Transverse colon (tissue), 4 donors: ENCODE results near the gene RASEF. TPM values are rescaled to one million over a fixed set of nuclear protein-coding genes. Genes with fewer than 3 reads are reported as not detected.

Source experiments
- DNase-seq: peaks from one replicate; pipeline ENCODE4 v3.0.0-alpha.2; 2019
- H3K27ac ChIP-seq, 4 donors: fragments of 200-600 bp; sonication (generic); 2 replicates each; pipeline ENCODE4 v1.5.1; 2016 to 2018; ENCODE audit warnings: inconsistent platforms in 4 of 4
- H3K27me3 ChIP-seq: fragments of 200-600 bp; sonication (generic); 2 replicates; pipeline ENCODE4 v1.5.1; 2017; ENCODE audit warnings: inconsistent platforms
- H3K36me3 ChIP-seq, 4 donors: fragments of 200-600 bp; sonication (generic); 2 replicates each; pipeline ENCODE4 v1.5.1; 2017 to 2019; ENCODE audit warnings: inconsistent platforms in 4 of 4
- H3K4me1 ChIP-seq, 4 donors: fragments of 200-600 bp; sonication (generic); 2 replicates each; pipeline ENCODE4 v1.5.1; 2017 to 2020; ENCODE audit warnings: inconsistent platforms in 4 of 4
- H3K4me3 ChIP-seq, 4 donors: fragments of 200-600 bp; sonication (generic); 1 replicate in 1 of 4; 2 replicates in 3 of 4; pipeline versions ENCODE4 v1.5.1 to v1.6.1; 2017 to 2019; ENCODE audit warnings: inconsistent platforms in 4 of 4
- H3K9me3 ChIP-seq, 2 donors: fragments of 200-600 bp; sonication (generic); 2 replicates each; pipeline ENCODE4 v1.5.1; 2017 to 2019; ENCODE audit warnings: inconsistent platforms in 2 of 2
- EP300 ChIP-seq: sonication (generic); formaldehyde crosslinking; IDR thresholded peaks from one replicate; pipeline ENCODE4 v1.6.1; 2017; ENCODE audit warnings: antibody characterized with exemption, low read depth
- POLR2A ChIP-seq: fragments of 450-650 bp; IDR thresholded peaks from one replicate; pipeline ENCODE4 v1.6.1; 2016; ENCODE audit warnings: antibody characterized with exemption, mild to moderate bottlenecking, moderate library complexity
- POLR2AphosphoS5 ChIP-seq, 3 donors: sonication (generic); formaldehyde crosslinking; IDR thresholded peaks; one replicate each; pipeline ENCODE4 v1.6.1; 2016; ENCODE audit warnings: antibody characterized with exemption in 3 of 3
- WGBS, 2 donors: methylation state at CpG; one replicate each; pipeline ENCODE4 v1.1.5; 2018; ENCODE audit warnings: low coverage in 1 of 2; 5-methylcytosine and 5-hydroxymethylcytosine counted together
- in situ Hi-C, 4 donors: fragments of 200-750 bp; cut with MboI; loops; one replicate each; pipeline versions ENCODE4 v1.15.0 to v1.15.1; 2017; ENCODE audit warnings: low sequenced_read_pairs in 3 of 4, low pct_ligation_motif_present in 1 of 4, low pct_unique_long_range_greater_than_20kb in 1 of 4
- intact Hi-C: fragments of 100-400 bp; cut with DNase I; formaldehyde crosslinking; loops from one replicate; pipeline ENCODE4 v1.15.1; 2023; ENCODE audit warnings: low total_unique reads
- total RNA-seq, 4 donors: library from RNA; depleted of rRNA; stranded (reverse); fragments of >200 nt; gene quantifications; one replicate each; pipeline ENCODE4 v1.1.0, GENCODE V29; 2016
- TF ChIP-seq, protein P1 (sequence below), 5 experiments: fragments of 200-600 bp in 3 of 5; fragments of 450-650 bp in 2 of 5; sonication (generic) in 3 of 5; IDR thresholded peaks; 1 replicate in 2 of 5; 2 replicates in 3 of 5; pipeline ENCODE4 v1.5.1; 2016 to 2017; ENCODE audit warnings: antibody characterized with exemption in 5 of 5, inconsistent platforms in 3 of 5, mild to moderate bottlenecking in 2 of 5, moderate library complexity in 1 of 5

Gene RASEF
- total RNA-seq, 4 donors from 2014 or later = 69.9 to 189 (median 105) TPM

- peak overlapping the region; percentile 67 to 75 (median 72) for H3K27ac ChIP-seq
- no peaks in the 10 kb centered on the region for H3K9me3 ChIP-seq
- H3K4me3 ChIP-seq = no peak overlapping the region
- TF ChIP-seq EP300 (no peak), POLR2AphosphoS5 (IDR thresholded peaks at IDR 0.05) (no peak), POLR2A (no peak)
- TF ChIP-seq, protein P1, sequence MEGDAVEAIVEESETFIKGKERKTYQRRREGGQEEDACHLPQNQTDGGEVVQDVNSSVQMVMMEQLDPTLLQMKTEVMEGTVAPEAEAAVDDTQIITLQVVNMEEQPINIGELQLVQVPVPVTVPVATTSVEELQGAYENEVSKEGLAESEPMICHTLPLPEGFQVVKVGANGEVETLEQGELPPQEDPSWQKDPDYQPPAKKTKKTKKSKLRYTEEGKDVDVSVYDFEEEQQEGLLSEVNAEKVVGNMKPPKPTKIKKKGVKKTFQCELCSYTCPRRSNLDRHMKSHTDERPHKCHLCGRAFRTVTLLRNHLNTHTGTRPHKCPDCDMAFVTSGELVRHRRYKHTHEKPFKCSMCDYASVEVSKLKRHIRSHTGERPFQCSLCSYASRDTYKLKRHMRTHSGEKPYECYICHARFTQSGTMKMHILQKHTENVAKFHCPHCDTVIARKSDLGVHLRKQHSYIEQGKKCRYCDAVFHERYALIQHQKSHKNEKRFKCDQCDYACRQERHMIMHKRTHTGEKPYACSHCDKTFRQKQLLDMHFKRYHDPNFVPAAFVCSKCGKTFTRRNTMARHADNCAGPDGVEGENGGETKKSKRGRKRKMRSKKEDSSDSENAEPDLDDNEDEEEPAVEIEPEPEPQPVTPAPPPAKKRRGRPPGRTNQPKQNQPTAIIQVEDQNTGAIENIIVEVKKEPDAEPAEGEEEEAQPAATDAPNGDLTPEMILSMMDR (IDR thresholded peaks at IDR 0.05) = no peak
- 57% methylated on average over 1 of the region's 1 CpG; no CpG with 5 or more reads in 1 of the 2 donors for WGBS, 2 donors
- intact Hi-C loops (no loop called here), in situ Hi-C loops (no loop called here)
- H3K36me3 ChIP-seq = no peaks in the 10 kb centered on the region
- H3K4me1 ChIP-seq = peaks cover 3 to 39% (median 19%) of the 10 kb centered on the region in 4 donors
- peak; percentile 44 for DNase-seq
- peaks cover 12% of the 10 kb centered on the region for H3K27me3 ChIP-seq
Measured at GRCh38 chr9:83056911-83057310, 6.0 kb downstream of the RASEF start.

GRCh38 chr9:83056174-83056573, 6.8 kb downstream of the RASEF start:
- no peaks in the 10 kb centered on the region for H3K9me3 ChIP-seq
- no peaks in the 10 kb centered on the region for H3K36me3 ChIP-seq
- peak overlapping the region; percentile 67 to 75 (median 72) for H3K27ac ChIP-seq
- intact Hi-C loops = no loop called here
- no peak overlapping the region for H3K4me3 ChIP-seq
- DNase-seq = no peak
- TF ChIP-seq POLR2A (no peak), EP300 (no peak), POLR2AphosphoS5 (IDR thresholded peaks at IDR 0.05) (no peak)
- TF ChIP-seq, protein P1 (IDR thresholded peaks at IDR 0.05) = no peak
- WGBS, 2 donors = 33 to 48% methylated on average over 1 to 2 of the region's 2 CpGs
- peaks cover 4% of the 10 kb centered on the region for H3K27me3 ChIP-seq
- in situ Hi-C loops = no loop called here
- peaks cover 3 to 36% (median 19%) of the 10 kb centered on the region in 4 donors for H3K4me1 ChIP-seq

- Histone ChIP-seq H3K4me1 (peaks cover 0 to 11% (median 5%) of the 10 kb centered on the region in 4 donors), H3K36me3 (no peaks in the 10 kb centered on the region), H3K27me3 (no peaks in the 10 kb centered on the region), H3K27ac (peak overlapping the region in 1 of 4 donors; percentile 14), H3K9me3 (no peaks in the 10 kb centered on the region), H3K4me3 (no peak overlapping the region)
- TF ChIP-seq, protein P1 (IDR thresholded peaks at IDR 0.05) = no peak
- TF ChIP-seq POLR2A = no peak
- no peak for TF ChIP-seq EP300
- TF ChIP-seq POLR2AphosphoS5 (IDR thresholded peaks at IDR 0.05) = no peak
- DNase-seq = peak; percentile 22
- WGBS, 2 donors = 38 to 48% methylated on average over 6 to 11 of the region's 11 CpGs
- intact Hi-C loops = no loop called here
- in situ Hi-C loops = no loop called here
Measured at GRCh38 chr9:83047839-83048775, 14.8 kb downstream of the RASEF start.

DNA sequence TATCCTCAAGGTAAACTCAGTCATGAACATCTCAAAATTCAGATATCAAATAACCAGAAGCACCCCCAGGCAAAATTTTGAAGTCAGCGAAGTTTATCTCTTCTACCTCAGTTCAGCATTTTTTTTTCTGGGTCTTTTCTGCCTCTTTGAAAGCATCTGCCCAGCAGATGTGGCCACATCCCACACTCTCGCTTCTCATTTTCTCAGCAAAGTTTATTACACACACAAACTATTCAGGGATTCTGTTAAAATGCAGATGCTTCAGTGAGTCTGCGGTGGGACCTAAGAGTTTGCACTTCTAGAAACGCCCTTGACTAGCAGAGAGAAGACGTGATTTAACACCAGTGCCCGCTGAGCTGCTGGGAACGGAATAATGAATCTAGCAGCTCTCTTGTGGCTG, 19.3 kb downstream of the RASEF start:
- no peak for TF ChIP-seq EP300
- TF ChIP-seq, protein P1 (IDR thresholded peaks at IDR 0.05) = no peak
- TF ChIP-seq POLR2A = no peak
- no peak for TF ChIP-seq POLR2AphosphoS5 (IDR thresholded peaks at IDR 0.05)
- Histone ChIP-seq H3K4me1 (peaks cover 0 to 14% (median 5%) of the 10 kb centered on the region in 4 donors), H3K9me3 (no peaks in the 10 kb centered on the region), H3K36me3 (no peaks in the 10 kb centered on the region), H3K4me3 (no peak overlapping the region), H3K27me3 (no peaks in the 10 kb centered on the region), H3K27ac (no peak overlapping the region)
- 68 to 72% methylated on average over 7 of the region's 7 CpGs for WGBS, 2 donors
- in situ Hi-C loops = no loop called here
- DNase-seq = no peak
- intact Hi-C loops = no loop called here
